ENCODE data around the gene MYCN.

The MYCN gene

DNA sequence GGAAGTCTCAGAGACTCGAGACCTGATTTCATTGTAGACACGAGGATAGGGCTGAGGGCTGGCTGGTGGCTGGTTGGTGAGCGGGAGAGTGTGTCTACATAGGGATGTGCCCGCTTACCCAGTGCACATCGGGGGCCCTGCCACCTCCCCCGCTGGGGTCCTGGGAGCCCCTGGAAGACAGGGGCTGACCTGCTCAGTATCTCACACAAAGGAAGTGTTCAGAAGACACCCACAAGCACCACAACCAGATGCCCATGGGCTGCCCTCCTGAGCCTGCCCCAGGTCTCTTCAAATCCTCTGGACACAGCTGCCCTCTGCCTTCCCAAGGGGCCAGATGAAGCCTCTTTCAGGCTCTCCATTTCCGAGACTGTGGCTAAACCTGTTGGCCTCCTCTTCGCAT lies 43.1 kb downstream of the MYCN start:
- no peak for TF ChIP-seq ZFX (IDR thresholded peaks at IDR 0.05; ENCODE audit: borderline replicate concordance)
- TF ChIP-seq, protein P1, sequence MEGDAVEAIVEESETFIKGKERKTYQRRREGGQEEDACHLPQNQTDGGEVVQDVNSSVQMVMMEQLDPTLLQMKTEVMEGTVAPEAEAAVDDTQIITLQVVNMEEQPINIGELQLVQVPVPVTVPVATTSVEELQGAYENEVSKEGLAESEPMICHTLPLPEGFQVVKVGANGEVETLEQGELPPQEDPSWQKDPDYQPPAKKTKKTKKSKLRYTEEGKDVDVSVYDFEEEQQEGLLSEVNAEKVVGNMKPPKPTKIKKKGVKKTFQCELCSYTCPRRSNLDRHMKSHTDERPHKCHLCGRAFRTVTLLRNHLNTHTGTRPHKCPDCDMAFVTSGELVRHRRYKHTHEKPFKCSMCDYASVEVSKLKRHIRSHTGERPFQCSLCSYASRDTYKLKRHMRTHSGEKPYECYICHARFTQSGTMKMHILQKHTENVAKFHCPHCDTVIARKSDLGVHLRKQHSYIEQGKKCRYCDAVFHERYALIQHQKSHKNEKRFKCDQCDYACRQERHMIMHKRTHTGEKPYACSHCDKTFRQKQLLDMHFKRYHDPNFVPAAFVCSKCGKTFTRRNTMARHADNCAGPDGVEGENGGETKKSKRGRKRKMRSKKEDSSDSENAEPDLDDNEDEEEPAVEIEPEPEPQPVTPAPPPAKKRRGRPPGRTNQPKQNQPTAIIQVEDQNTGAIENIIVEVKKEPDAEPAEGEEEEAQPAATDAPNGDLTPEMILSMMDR (IDR thresholded peaks at IDR 0.05): no peak
- no peak overlapping the region for H3K27ac ChIP-seq

DNA sequence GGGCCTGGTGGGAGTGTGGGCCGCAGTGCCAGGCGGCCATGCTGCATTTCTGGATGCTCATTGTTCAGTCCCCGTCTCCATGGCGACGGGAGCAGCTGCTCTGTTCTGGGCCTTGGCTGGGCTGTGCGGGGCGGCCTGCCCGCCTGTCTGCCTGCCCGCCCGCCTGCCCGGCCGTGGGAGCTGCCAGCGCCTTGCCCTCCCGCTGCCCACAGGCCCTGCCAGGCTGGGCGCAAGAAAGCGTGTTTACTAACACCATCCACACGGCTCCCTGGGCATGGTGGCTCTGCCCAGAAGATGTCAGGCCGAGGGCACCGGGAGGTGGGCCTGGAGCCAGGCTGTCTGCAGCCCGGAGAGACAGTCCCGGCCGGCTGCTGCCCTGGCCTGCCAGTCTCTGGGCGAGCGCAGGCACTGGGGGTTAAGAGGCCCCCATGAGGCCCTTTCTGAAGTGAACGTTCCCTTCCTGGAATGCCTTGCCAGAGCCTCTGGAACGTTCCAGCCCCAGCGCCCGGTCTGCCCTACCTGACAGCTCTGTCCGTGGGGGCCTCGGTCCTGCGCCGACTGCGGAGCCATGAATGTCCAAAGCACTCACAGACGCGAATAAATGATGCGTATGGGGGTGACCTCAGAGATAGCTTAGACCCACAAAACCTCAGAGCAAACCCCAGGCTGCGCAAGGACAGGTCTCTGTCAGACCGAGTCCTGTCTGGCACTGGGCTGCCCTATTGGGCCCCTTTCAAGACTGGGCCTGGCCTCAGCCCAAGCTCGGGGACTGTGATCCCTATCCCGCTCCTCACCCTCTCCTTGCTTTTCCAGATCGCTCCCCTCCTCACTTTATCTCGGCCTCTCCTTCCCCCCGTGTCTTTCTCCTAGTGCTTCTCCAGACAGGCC lies 44.3 kb downstream of the MYCN start:
- TF ChIP-seq, protein P1 (IDR thresholded peaks at IDR 0.05): no peak
- no peak for TF ChIP-seq ZFX (IDR thresholded peaks at IDR 0.05; ENCODE audit: borderline replicate concordance)
- no peak overlapping the region for H3K27ac ChIP-seq

DNA sequence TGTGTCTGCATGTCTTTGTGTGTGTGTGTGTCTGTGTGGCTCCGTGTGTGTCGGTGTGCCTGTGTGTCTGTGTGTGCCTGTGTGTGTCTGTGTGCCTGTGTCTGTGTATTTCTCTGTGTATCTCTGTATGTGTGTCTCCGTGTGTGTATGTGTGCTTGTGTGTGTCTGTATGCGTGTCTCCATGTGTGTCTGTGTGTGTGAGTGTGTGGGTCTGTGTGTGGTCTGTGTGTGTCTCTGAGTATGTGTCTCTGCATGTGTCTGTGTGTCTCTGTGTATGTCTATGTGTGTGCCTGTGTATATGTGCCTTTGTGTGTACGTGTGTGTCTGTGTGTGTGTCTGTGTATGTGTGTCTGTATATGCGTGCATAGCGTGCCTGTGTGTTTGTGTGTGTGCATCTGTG lies 45.2 kb downstream of the MYCN start:
- TF ChIP-seq, protein P1 (IDR thresholded peaks at IDR 0.05): no peak
- no peak for TF ChIP-seq ZFX (IDR thresholded peaks at IDR 0.05; ENCODE audit: borderline replicate concordance)
- no peak overlapping the region for H3K27ac ChIP-seq

DNA sequence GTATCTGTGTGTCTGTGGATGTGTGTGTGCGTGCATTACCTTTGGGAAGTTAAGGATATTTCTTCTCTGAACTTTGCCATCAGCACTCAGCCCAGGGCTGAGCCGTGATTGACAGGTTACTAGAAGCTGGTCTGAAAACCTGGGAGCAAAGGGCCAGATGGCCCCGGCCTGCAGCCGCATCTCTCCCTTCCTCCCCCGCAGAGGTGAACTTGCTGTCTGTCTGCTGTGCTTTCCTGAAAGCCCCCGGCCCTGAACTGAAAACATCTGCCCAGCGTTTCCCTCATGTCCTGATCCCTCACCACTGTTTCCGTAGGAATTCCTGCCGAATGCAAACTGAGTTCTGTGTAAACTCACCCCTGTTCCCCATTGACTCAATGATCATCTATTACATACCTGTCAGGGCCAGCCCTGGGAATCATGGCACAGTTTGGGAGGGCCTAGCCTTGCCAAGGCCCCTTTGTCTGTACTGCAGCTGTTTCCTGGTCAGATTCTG lies 45.8 kb downstream of the MYCN start:
- no peak overlapping the region for H3K27ac ChIP-seq
- TF ChIP-seq, protein P1 (IDR thresholded peaks at IDR 0.05): no peak
- TF ChIP-seq ZFX (IDR thresholded peaks at IDR 0.05; ENCODE audit: borderline replicate concordance): no peak

DNA sequence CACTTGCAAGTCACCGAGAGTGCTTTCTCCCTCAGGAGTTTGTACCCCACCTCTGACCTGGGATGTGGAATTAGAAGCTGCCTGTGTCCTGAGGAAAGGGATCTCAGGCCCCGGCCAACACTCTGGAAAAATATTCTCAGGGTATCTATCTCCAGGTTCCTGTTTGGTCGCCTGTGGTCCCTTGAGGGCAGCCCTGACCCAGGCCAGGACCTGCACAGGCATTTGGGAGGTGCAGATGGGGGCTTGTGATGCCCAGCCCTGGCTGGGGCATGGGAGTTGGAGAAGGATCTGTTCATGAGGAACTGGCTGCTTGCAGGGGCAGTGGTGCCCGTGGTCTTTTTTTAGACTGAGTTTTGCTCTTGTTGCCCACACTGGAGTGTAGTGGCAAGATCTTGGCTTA lies 46.3 kb downstream of the MYCN start:
- no peak overlapping the region for H3K27ac ChIP-seq
- TF ChIP-seq ZFX (IDR thresholded peaks at IDR 0.05; ENCODE audit: borderline replicate concordance): no peak
- TF ChIP-seq, protein P1 (IDR thresholded peaks at IDR 0.05): no peak

DNA sequence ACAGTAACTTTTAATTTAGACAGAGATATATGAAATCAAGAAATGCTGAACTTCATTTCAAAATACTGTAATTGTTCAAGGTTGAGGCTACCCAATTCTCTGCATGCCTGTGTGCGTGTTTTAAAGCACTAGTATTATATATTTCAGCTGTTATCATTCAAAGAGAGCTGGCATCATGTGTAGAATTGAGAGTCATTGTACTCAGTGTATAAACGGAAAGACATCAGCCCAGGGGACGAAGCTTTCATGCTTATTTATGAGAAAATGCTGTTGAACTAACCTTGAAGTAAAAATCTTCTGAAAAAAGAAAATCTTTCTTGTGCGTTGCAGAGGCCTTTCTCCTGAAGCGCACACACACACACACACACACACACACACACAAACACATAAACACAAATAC lies 48.4 kb downstream of the MYCN start:
- TF ChIP-seq, protein P1 (IDR thresholded peaks at IDR 0.05): no peak
- TF ChIP-seq ZFX (IDR thresholded peaks at IDR 0.05; ENCODE audit: borderline replicate concordance): no peak
- no peak overlapping the region for H3K27ac ChIP-seq

DNA sequence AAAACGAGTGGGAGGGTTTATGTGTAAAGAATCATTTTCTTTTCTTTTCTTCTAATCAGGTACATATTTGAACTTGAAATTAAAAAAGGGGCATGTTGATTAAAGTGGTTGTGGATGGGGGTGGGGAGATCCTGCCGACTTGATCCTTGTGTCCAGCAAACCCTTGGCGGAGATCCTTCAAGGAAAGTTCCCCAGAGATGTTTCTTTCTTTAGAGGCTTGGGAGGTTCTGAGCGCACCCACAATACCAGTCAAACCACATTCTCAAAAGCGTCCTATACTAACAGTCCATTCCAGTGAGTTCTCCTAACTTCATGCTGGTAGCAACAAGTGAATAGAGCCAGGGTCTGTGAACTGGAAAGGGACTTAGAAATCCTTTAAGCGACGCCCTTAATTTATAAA lies 49.2 kb downstream of the MYCN start:
- no peak overlapping the region for H3K27ac ChIP-seq
- no peak for TF ChIP-seq ZFX (IDR thresholded peaks at IDR 0.05; ENCODE audit: borderline replicate concordance)
- TF ChIP-seq, protein P1 (IDR thresholded peaks at IDR 0.05): no peak
